H1 (cell line): ENCODE results near the gene COL19A1. TPM values are rescaled to one million over a fixed set of nuclear protein-coding genes. Genes with fewer than 3 reads are reported as not detected.

ENCODE experiments used
- CEBPB ChIP-seq: IDR thresholded peaks from 2 replicates; pipeline ENCODE4 v1.6.1; 2012; ENCODE audit warnings: low read depth, low read length
- POU5F1 ChIP-seq: IDR thresholded peaks from 2 replicates; pipeline ENCODE4 v1.6.1; 2011; ENCODE audit warnings: low read depth, mild to moderate bottlenecking, low read length, moderate library complexity
- polyA plus RNA-seq, 7 experiments: library from polyadenylated mRNA; depleted of rRNA in 3 of 7; stranded (reverse) in 5 of 7; unstranded in 2 of 7; fragments of >200 nt in 5 of 7; fragments of 200-250 nt in 2 of 7; gene quantifications; 1 replicate in 5 of 7; 2 replicates in 1 of 7; 4 replicates in 1 of 7; pipeline versions ENCODE4 v1.2.1 to v1.2.3, GENCODE V29; 2011 to 2013; ENCODE audit warnings: missing spikeins in 2 of 7, mixed read lengths in 2 of 7
- total RNA-seq: library from RNA; stranded (reverse); fragmentation: NEBNext Ultra II Directional; extraction: Animal tissue kit (Norgen Biotek cat#: 25700); gene quantifications from 2 replicates; pipeline ENCODE4 v1.2.1, GENCODE V29; 2021

Gene COL19A1
- total and polyA plus RNA-seq, 2 of the 8 experiments (the other 6 are each of a cell fraction or from before 2014, with no cell fraction given): not detected

DNA sequence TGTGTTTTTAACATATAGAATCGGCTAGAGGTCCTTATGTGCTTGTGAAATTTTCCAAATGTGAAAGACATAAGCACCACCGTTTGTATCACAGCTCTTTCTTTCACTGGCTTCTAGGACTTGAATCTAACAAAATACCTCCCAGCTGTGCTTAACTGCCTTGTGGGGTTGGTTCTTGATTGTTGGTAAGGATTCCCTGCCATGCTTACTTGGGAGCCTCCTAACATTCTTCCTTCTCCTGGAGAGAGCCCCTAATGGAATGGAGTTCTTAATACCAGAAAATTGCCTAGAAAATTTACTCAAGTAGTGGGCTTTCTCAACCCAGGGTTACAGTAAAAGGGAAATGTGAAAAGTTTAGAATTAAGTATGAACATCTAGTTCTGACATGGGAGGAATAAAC, 121.2 kb downstream of the COL19A1 start (continued):
- TF ChIP-seq POU5F1 (no peak), CEBPB (no peak)
